ENCODE measurements around the gene DHX38. TPM values are rescaled to one million over a fixed set of nuclear protein-coding genes. Genes with fewer than 3 reads are reported as not detected.
"Not testable (repeated sequence)": the region's sequence is repeated elsewhere in the genome, so short reads cannot be mapped to it uniquely, and the experiment has no call there.

The DHX38 gene
- total and polyA plus RNA-seq, 7 experiments from 2014 or later, result 21.6 to 113 (median 90.4) TPM

GRCh38 chr16:72054254-72054847, 39.3 kb upstream of the DHX38 start, which contains the start of gene HP:
Gene HP, plus strand, starts transcription at chr16:72054505. Its CDS starts 148 bp downstream, at chr16:72054653.
- Mint-ChIP-seq H3K9me3 (peaks cover 0 to 28% (median 5%) of the 10 kb centered on the region in 11 donors), H3K36me3 (peaks cover 3 to 32% (median 20%) of the 10 kb centered on the region in 5 donors)
- H3K27ac ChIP-seq (ENCODE audit: low read depth, low read length); H3K9me3 ChIP-seq (ENCODE audit: control insufficient read depth in 2 of 3, low read length in 3 of 3); H3K27ac Mint-ChIP-seq; H3K36me3 ChIP-seq (ENCODE audit: control insufficient read depth in 2 of 3, insufficient read depth in 3 of 3, low read length in 3 of 3); H3K27me3 Mint-ChIP-seq; POLR2A ChIA-PET; H3K4me1 ChIP-seq (ENCODE audit: control insufficient read depth in 2 of 2, insufficient read depth in 2 of 2, low read length in 2 of 2); CTCF ChIA-PET; ATAC-seq; H3K4me1 Mint-ChIP-seq; H3K4me3 ChIP-seq (ENCODE audit: low read length); DNase-seq; intact Hi-C loops (cut with micrococcal nuclease); H3K4me3 Mint-ChIP-seq; H3K27me3 ChIP-seq (ENCODE audit: control insufficient read depth in 2 of 2, insufficient read depth in 2 of 2, low read length in 2 of 2): not testable (repeated sequence)

- H3K27ac Mint-ChIP-seq, result no peak overlapping the region
- no peak overlapping the region for H3K4me3 ChIP-seq (ENCODE audit: low read length)
These were observed 37.7 kb upstream of the DHX38 start for GRCh38 chr16:72055911-72056310.

GRCh38 chr16:72057313-72057712, 36.3 kb upstream of the DHX38 start:
- intact Hi-C loops (cut with micrococcal nuclease); H3K27me3 ChIP-seq (ENCODE audit: control insufficient read depth in 2 of 2, insufficient read depth in 2 of 2, low read length in 2 of 2); DNase-seq; H3K9me3 Mint-ChIP-seq; ATAC-seq; POLR2A ChIA-PET; H3K36me3 ChIP-seq (ENCODE audit: control insufficient read depth in 2 of 3, insufficient read depth in 3 of 3, low read length in 3 of 3); H3K4me1 Mint-ChIP-seq; CTCF ChIA-PET; H3K27me3 Mint-ChIP-seq; H3K27ac ChIP-seq (ENCODE audit: low read depth, low read length); H3K27ac Mint-ChIP-seq; H3K4me1 ChIP-seq (ENCODE audit: control insufficient read depth in 2 of 2, insufficient read depth in 2 of 2, low read length in 2 of 2); H3K9me3 ChIP-seq (ENCODE audit: control insufficient read depth in 2 of 3, low read length in 3 of 3); H3K4me3 ChIP-seq (ENCODE audit: low read length); H3K4me3 Mint-ChIP-seq: not testable (repeated sequence)
- H3K36me3 Mint-ChIP-seq, result peaks cover 0 to 27% (median 6%) of the 10 kb centered on the region in 5 donors

More at GRCh38 chr16:72055911-72056310, 37.7 kb upstream of the DHX38 start:
- ATAC-seq (no peak), DNase-seq (no peak)
- Histone ChIP-seq H3K36me3 (ENCODE audit: control insufficient read depth in 2 of 3, insufficient read depth in 3 of 3, low read length in 3 of 3) (no peaks in the 10 kb centered on the region), H3K27ac (ENCODE audit: low read depth, low read length) (no peak overlapping the region), H3K9me3 (ENCODE audit: control insufficient read depth in 2 of 3, low read length in 3 of 3) (no peaks in the 10 kb centered on the region), H3K4me1 (ENCODE audit: control insufficient read depth in 2 of 2, insufficient read depth in 2 of 2, low read length in 2 of 2) (no peaks in the 10 kb centered on the region), H3K27me3 (ENCODE audit: control insufficient read depth in 2 of 2, insufficient read depth in 2 of 2, low read length in 2 of 2) (no peaks in the 10 kb centered on the region)
- peaks cover 0 to 1% (median 0%) of the 10 kb centered on the region in 7 donors for H3K4me1 Mint-ChIP-seq
- peaks cover 0 to 24% (median 11%) of the 10 kb centered on the region in 5 donors for H3K36me3 Mint-ChIP-seq
- no peaks in the 10 kb centered on the region for H3K27me3 Mint-ChIP-seq
- intact Hi-C loops (cut with micrococcal nuclease), result no loop called here
- ChIA-PET POLR2A (no interaction called here), CTCF (no interaction called here)
- H3K9me3 Mint-ChIP-seq, result peaks cover 0 to 12% (median 0%) of the 10 kb centered on the region in 11 donors
- no peak overlapping the region for H3K4me3 Mint-ChIP-seq

- H3K9me3 ChIP-seq (ENCODE audit: control insufficient read depth in 2 of 3, low read length in 3 of 3); H3K4me3 ChIP-seq (ENCODE audit: low read length); H3K4me1 Mint-ChIP-seq; H3K27ac ChIP-seq (ENCODE audit: low read depth, low read length); H3K9me3 Mint-ChIP-seq; ATAC-seq; CTCF ChIA-PET; H3K4me3 Mint-ChIP-seq; DNase-seq; intact Hi-C loops (cut with micrococcal nuclease); H3K27me3 Mint-ChIP-seq; H3K27ac Mint-ChIP-seq; H3K4me1 ChIP-seq (ENCODE audit: control insufficient read depth in 2 of 2, insufficient read depth in 2 of 2, low read length in 2 of 2); H3K27me3 ChIP-seq (ENCODE audit: control insufficient read depth in 2 of 2, insufficient read depth in 2 of 2, low read length in 2 of 2); H3K36me3 ChIP-seq (ENCODE audit: control insufficient read depth in 2 of 3, insufficient read depth in 3 of 3, low read length in 3 of 3); POLR2A ChIA-PET: not testable (repeated sequence)
- peaks cover 0 to 26% (median 0%) of the 10 kb centered on the region in 5 donors for H3K36me3 Mint-ChIP-seq
These were observed 34.6 kb upstream of the DHX38 start for GRCh38 chr16:72059060-72059459.

GRCh38 chr16:72060405-72060804, 33.2 kb upstream of the DHX38 start:
- Mint-ChIP-seq H3K9me3 (no peaks in the 10 kb centered on the region), H3K27me3 (no peaks in the 10 kb centered on the region), H3K27ac (no peak overlapping the region), H3K4me3 (no peak overlapping the region), H3K4me1 (no peaks in the 10 kb centered on the region), H3K36me3 (peaks cover 0 to 33% (median 0%) of the 10 kb centered on the region in 5 donors)
- H3K9me3 ChIP-seq (ENCODE audit: control insufficient read depth in 2 of 3, low read length in 3 of 3), result no peaks in the 10 kb centered on the region
- DNase-seq (no peak), ATAC-seq (no peak)
- POLR2A ChIA-PET, result no interaction called here
- CTCF ChIA-PET, result no interaction called here
- intact Hi-C loops (cut with micrococcal nuclease), result no loop called here
- H3K36me3 ChIP-seq (ENCODE audit: control insufficient read depth in 2 of 3, insufficient read depth in 3 of 3, low read length in 3 of 3), result no peaks in the 10 kb centered on the region
- no peak overlapping the region for H3K4me3 ChIP-seq (ENCODE audit: low read length)
- H3K4me1 ChIP-seq (ENCODE audit: control insufficient read depth in 2 of 2, insufficient read depth in 2 of 2, low read length in 2 of 2), result no peaks in the 10 kb centered on the region
- H3K27me3 ChIP-seq (ENCODE audit: control insufficient read depth in 2 of 2, insufficient read depth in 2 of 2, low read length in 2 of 2), result no peaks in the 10 kb centered on the region
- H3K27ac ChIP-seq (ENCODE audit: low read depth, low read length), result no peak overlapping the region

- Mint-ChIP-seq H3K4me1 (no peaks in the 10 kb centered on the region), H3K27ac (no peak overlapping the region), H3K36me3 (peaks cover 0 to 26% (median 0%) of the 10 kb centered on the region in 5 donors), H3K27me3 (no peaks in the 10 kb centered on the region), H3K9me3 (no peaks in the 10 kb centered on the region), H3K4me3 (no peak overlapping the region)
- H3K27me3 ChIP-seq (ENCODE audit: control insufficient read depth in 2 of 2, insufficient read depth in 2 of 2, low read length in 2 of 2), result no peaks in the 10 kb centered on the region
- ChIA-PET CTCF (no interaction called here), POLR2A (no interaction called here)
- H3K9me3 ChIP-seq (ENCODE audit: control insufficient read depth in 2 of 3, low read length in 3 of 3), result no peaks in the 10 kb centered on the region
- H3K4me3 ChIP-seq (ENCODE audit: low read length), result no peak overlapping the region
- H3K36me3 ChIP-seq (ENCODE audit: control insufficient read depth in 2 of 3, insufficient read depth in 3 of 3, low read length in 3 of 3), result no peaks in the 10 kb centered on the region
- DNase-seq (no peak), ATAC-seq (no peak)
- H3K4me1 ChIP-seq (ENCODE audit: control insufficient read depth in 2 of 2, insufficient read depth in 2 of 2, low read length in 2 of 2), result no peaks in the 10 kb centered on the region
- intact Hi-C loops (cut with micrococcal nuclease), result no loop called here
- no peak overlapping the region for H3K27ac ChIP-seq (ENCODE audit: low read depth, low read length)
These were observed 32.1 kb upstream of the DHX38 start for GRCh38 chr16:72061564-72061963.

GRCh38 chr16:72064361-72064894, 29.2 kb upstream of the DHX38 start:
- no peaks in the 10 kb centered on the region for H3K4me1 Mint-ChIP-seq
- no peaks in the 10 kb centered on the region for H3K27me3 ChIP-seq (ENCODE audit: control insufficient read depth in 2 of 2, insufficient read depth in 2 of 2, low read length in 2 of 2)
- ChIA-PET CTCF (no interaction called here), POLR2A (no interaction called here)
- no peak for DNase-seq
- H3K4me3 Mint-ChIP-seq, result no peak overlapping the region
- H3K27ac ChIP-seq (ENCODE audit: low read depth, low read length), result no peak overlapping the region
- no peak overlapping the region for H3K27ac Mint-ChIP-seq
- intact Hi-C loops (cut with micrococcal nuclease), result no loop called here
- H3K9me3 Mint-ChIP-seq, result no peaks in the 10 kb centered on the region
- H3K36me3 Mint-ChIP-seq, result peaks cover 0 to 22% (median 0%) of the 10 kb centered on the region in 5 donors
- H3K9me3 ChIP-seq (ENCODE audit: control insufficient read depth in 2 of 3, low read length in 3 of 3), result no peaks in the 10 kb centered on the region
- no peaks in the 10 kb centered on the region for H3K4me1 ChIP-seq (ENCODE audit: control insufficient read depth in 2 of 2, insufficient read depth in 2 of 2, low read length in 2 of 2)
- ATAC-seq, result no peak
- H3K4me3 ChIP-seq (ENCODE audit: low read length), result no peak overlapping the region
- no peaks in the 10 kb centered on the region for H3K36me3 ChIP-seq (ENCODE audit: control insufficient read depth in 2 of 3, insufficient read depth in 3 of 3, low read length in 3 of 3)
- no peaks in the 10 kb centered on the region for H3K27me3 Mint-ChIP-seq

Measured in naive thymus-derived CD4-positive, alpha-beta T cell (primary cell).